Ovary (tissue), 9 donors: ENCODE results near the gene FAM3A. TPM values are rescaled to one million over a fixed set of nuclear protein-coding genes. Genes with fewer than 3 reads are reported as not detected.

ENCODE experiments used
- DNase-seq, 5 donors: peaks; one replicate each; pipeline ENCODE4 v3.0.0-alpha.2; 2019 to 2020
- H3K27ac ChIP-seq, 2 donors: fragments of 200-600 bp; one replicate each; pipeline versions ENCODE4 v1.5.1 to v1.8.0; 2019 to 2022
- H3K27me3 ChIP-seq: fragments of 200-600 bp; one replicate; pipeline ENCODE4 v1.8.0; 2022
- H3K36me3 ChIP-seq: fragments of 200-600 bp; sonication (generic); one replicate; pipeline ENCODE4 v1.5.1; 2019
- H3K4me1 ChIP-seq: one replicate; pipeline ENCODE4 v1.8.1; 2013; ENCODE audit warnings: mild to moderate bottlenecking, moderate library complexity; ENCODE audit not compliant: insufficient read depth
- H3K4me3 ChIP-seq: fragments of 200-600 bp; sonication (generic); one replicate; pipeline ENCODE4 v1.5.1; 2017
- H3K9me3 ChIP-seq, 2 donors: fragments of 200-600 bp in 1 of 2; sonication (generic) in 1 of 2; one replicate each; pipeline versions ENCODE4 v1.5.1 to v1.8.1; 2013 to 2019; ENCODE audit warnings: mild to moderate bottlenecking in 1 of 2, moderate library complexity in 1 of 2
- EP300 ChIP-seq: sonication (generic); formaldehyde crosslinking; IDR thresholded peaks from one replicate; pipeline ENCODE4 v1.6.1; 2017; ENCODE audit warnings: antibody characterized with exemption
- POLR2A ChIP-seq: fragments of 450-650 bp; IDR thresholded peaks from one replicate; pipeline ENCODE4 v1.6.1; 2017; ENCODE audit warnings: antibody characterized with exemption, mild to moderate bottlenecking, moderate library complexity
- WGBS, 3 donors: extraction: QIAGEN DNeasy Blood & Tissue Kit in 1 of 3; methylation state at CpG; one replicate each; pipeline versions ENCODE4 v1.1.5 to v1.1.7; 2013 to 2017; 5-methylcytosine and 5-hydroxymethylcytosine counted together
- intact Hi-C, 4 donors: fragments of 100-400 bp; cut with DNase I; formaldehyde crosslinking; loops; one replicate each; pipeline versions ENCODE4 v1.11.0 to v1.15.1; 2022 to 2023
- polyA plus RNA-seq, 2 donors: library from polyadenylated mRNA; stranded (reverse); fragments of 200-250 nt in 1 of 2; fragments of 350-450 nt in 1 of 2; fragmentation: Illumina TruSeq in 1 of 2; extraction: RNeasy Lipid Tissue Mini Kit (QIAGEN cat#74804) in 1 of 2; gene quantifications; one replicate each; pipeline ENCODE4 v1.2.3, GENCODE V29; 2013 to 2014
- total RNA-seq, 7 donors: library from RNA; depleted of rRNA in 2 of 7; stranded (reverse); fragments of >200 nt in 2 of 7; fragmentation: NEBNext Ultra II Directional in 3 of 7; extraction: Animal tissue kit (Norgen Biotek cat#: 25700) in 3 of 7; gene quantifications; one replicate each; pipeline versions ENCODE4 v1.1.0 to v1.2.4, GENCODE V29; 2016 to 2023
- TF ChIP-seq, protein P1 (sequence below), 3 donors: fragments of 450-650 bp in 2 of 3; fragments of 200-600 bp in 1 of 3; IDR thresholded peaks; one replicate each; pipeline versions ENCODE4 v1.5.1 to v1.8.0; 2016 to 2022; ENCODE audit warnings: antibody characterized with exemption in 3 of 3, mild to moderate bottlenecking in 1 of 3
- donor health status: DM: no; HTN: no; CAD: no; lungs with moderate emphysema.
- donor health status: DM: no; HTN: no; CAD: no.
- donor health status: Bipolar disorder and iron deficiency.
- donor health status: DM: yes; HTN: yes; CAD: no.
- donor health status: DM: no; HTN: no; CAD: no.
- donor health status: DM: yes; HTN: yes; CAD: no.

Gene FAM3A
- total and polyA plus RNA-seq, 9 donors = 3.6 to 81.6 (median 62.9) TPM

DNA sequence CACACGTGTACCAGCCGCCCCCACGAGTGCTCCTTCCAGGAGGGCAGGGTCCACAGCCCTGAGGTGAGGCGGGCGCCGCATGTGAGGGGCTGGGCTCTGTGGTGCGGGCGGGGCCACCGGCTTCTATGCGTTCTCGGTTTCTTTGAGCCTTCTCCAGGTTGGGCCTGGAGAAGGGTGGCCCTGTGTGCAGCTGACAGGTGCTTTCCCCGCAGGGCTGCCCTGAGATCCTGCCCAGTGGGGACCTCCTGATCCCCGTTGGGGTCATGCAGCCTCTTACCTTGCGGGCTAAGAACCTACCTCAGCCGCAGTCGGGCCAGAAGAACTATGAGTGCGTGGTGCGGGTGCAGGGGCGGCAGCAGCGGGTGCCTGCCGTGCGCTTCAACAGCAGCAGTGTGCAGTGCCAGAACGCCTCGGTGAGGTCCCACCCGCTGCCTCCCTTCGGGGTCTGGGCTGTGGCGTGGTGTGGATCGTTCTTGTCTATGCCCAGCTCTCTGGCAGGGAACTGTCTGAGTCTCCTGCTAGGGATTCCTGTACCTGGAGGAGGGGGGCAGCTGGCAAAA, 51.1 kb downstream of the FAM3A start:
- no peak for TF ChIP-seq EP300
- TF ChIP-seq POLR2A = no peak
- 90 to 96% (median 90%) methylated on average over 24 to 28 of the region's 28 CpGs for WGBS, 3 donors
- Histone ChIP-seq H3K36me3 (no peaks in the 10 kb centered on the region), H3K4me1 (no peaks in the 10 kb centered on the region), H3K27ac (no peak overlapping the region), H3K27me3 (no peaks in the 10 kb centered on the region), H3K4me3 (no peak overlapping the region), H3K9me3 (no peaks in the 10 kb centered on the region)
- DNase-seq = no peak
- intact Hi-C loops = no loop called here

DNA sequence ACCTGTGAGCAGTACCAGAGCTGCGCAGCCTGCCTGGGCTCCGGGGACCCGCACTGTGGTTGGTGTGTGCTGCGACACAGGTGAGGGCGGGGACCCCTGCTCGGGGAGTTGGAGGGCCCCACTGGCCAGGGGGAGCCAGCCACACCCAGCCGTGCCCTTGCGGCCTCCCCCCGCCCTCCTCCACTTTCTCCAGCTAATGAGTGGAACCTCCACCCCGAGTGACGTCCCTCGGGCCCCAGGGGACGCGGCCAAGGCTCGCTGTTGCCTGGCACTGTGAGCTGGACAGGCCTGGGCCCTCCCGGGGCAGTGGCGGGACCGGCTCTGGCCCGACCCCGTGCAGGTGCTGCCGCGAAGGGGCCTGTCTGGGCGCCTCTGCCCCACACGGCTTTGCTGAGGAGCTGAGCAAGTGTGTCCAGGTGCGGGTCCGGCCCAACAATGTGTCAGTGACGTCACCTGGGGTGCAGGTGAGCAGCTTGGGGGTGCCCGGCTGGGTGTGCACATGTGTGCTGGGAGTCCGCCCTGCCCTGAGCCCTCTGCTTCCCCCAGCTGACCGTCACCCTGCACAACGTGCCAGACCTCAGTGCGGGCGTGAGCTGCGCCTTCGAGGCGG, 52.3 kb downstream of the FAM3A start:
- DNase-seq = no peak
- intact Hi-C loops = no loop called here
- TF ChIP-seq EP300 (no peak), POLR2A (no peak)
- TF ChIP-seq, protein P1, sequence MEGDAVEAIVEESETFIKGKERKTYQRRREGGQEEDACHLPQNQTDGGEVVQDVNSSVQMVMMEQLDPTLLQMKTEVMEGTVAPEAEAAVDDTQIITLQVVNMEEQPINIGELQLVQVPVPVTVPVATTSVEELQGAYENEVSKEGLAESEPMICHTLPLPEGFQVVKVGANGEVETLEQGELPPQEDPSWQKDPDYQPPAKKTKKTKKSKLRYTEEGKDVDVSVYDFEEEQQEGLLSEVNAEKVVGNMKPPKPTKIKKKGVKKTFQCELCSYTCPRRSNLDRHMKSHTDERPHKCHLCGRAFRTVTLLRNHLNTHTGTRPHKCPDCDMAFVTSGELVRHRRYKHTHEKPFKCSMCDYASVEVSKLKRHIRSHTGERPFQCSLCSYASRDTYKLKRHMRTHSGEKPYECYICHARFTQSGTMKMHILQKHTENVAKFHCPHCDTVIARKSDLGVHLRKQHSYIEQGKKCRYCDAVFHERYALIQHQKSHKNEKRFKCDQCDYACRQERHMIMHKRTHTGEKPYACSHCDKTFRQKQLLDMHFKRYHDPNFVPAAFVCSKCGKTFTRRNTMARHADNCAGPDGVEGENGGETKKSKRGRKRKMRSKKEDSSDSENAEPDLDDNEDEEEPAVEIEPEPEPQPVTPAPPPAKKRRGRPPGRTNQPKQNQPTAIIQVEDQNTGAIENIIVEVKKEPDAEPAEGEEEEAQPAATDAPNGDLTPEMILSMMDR (IDR thresholded peaks at IDR 0.05) = no peak
- Histone ChIP-seq H3K4me3 (no peak overlapping the region), H3K9me3 (no peaks in the 10 kb centered on the region), H3K27me3 (no peaks in the 10 kb centered on the region), H3K4me1 (no peaks in the 10 kb centered on the region), H3K36me3 (no peaks in the 10 kb centered on the region), H3K27ac (no peak overlapping the region)
- 88 to 92% (median 90%) methylated on average over 28 to 36 of the region's 36 CpGs for WGBS, 3 donors

DNA sequence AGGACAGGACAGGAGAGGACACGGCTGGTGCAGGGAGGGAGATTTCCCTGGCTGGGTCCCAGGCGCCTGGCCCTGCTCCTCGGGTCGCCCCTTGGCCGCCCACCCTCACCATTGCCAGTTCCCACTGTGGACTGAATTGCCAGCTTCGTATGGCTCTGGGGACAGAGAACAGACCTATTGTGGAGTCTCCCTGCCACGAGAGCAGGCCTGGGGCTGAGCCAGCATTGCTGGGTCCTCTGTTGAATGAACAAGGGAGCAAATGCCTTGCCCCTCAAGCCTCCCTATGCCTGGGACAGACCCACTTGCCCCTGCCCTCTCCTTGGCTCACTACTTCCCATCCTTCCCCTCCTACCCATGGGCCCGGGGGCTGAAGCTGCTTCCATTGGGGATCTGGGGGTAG, 53.6 kb downstream of the FAM3A start:
- Histone ChIP-seq H3K9me3 (no peaks in the 10 kb centered on the region), H3K27me3 (no peaks in the 10 kb centered on the region), H3K36me3 (no peaks in the 10 kb centered on the region), H3K27ac (no peak overlapping the region), H3K4me1 (no peaks in the 10 kb centered on the region), H3K4me3 (no peak overlapping the region)
- no peak for DNase-seq
- TF ChIP-seq EP300 (no peak), POLR2A (no peak)
- TF ChIP-seq, protein P1 (IDR thresholded peaks at IDR 0.05) = no peak
- 79 to 87% (median 79%) methylated on average over 8 of the region's 8 CpGs for WGBS, 3 donors
- intact Hi-C loops = no loop called here

DNA sequence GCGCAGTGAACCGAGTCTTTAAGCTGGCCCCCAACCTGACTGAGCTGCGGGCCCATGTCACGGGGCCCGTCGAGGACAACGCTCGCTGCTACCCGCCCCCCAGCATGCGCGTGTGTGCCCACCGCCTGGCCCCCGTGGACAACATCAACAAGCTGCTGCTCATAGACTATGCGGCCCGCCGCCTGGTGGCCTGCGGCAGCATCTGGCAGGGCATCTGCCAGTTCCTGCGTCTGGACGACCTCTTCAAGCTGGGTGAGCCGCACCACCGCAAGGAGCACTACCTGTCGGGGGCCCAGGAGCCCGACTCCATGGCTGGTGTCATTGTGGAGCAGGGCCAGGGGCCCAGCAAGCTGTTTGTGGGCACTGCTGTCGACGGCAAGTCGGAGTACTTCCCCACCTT, 55.7 kb downstream of the FAM3A start:
- WGBS, 3 donors = 80 to 91% (median 85%) methylated on average over 26 of the region's 26 CpGs
- Histone ChIP-seq H3K27ac (no peak overlapping the region), H3K36me3 (no peaks in the 10 kb centered on the region), H3K4me1 (no peaks in the 10 kb centered on the region), H3K4me3 (no peak overlapping the region), H3K9me3 (no peaks in the 10 kb centered on the region), H3K27me3 (no peaks in the 10 kb centered on the region)
- TF ChIP-seq EP300 (no peak), POLR2A (no peak)
- TF ChIP-seq, protein P1 (IDR thresholded peaks at IDR 0.05) = no peak
- no peak for DNase-seq
- intact Hi-C loops = no loop called here

DNA sequence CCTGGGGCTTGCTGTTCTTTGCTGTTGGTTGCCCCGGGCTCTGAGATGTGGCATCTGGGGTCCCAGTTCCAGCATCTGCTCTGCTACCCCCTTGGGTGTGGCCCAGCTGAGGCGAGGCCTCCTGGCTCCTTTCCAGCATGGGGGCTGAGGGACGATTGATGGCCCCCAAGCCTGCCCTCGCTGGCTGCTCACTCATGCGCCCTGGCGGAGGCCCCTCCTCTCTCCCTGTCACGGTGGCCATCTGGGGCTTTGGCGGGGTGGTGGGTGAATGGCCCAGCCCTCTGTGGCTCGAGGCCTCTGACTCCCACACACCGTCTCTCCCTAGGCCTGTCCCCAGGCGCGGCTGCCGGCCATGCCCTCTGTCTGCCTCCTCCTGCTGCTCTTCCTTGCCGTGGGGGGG, 56.2 kb downstream of the FAM3A start:
- H3K36me3 ChIP-seq = no peaks in the 10 kb centered on the region
- TF ChIP-seq POLR2A (no peak), EP300 (no peak)
- TF ChIP-seq, protein P1 (IDR thresholded peaks at IDR 0.05) = no peak
- WGBS, 3 donors = 44 to 59% (median 57%) methylated on average over 14 of the region's 14 CpGs
- no peaks in the 10 kb centered on the region for H3K4me1 ChIP-seq
- DNase-seq = no peak
- intact Hi-C loops = no loop called here
- peak overlapping the region; percentile 50 for H3K4me3 ChIP-seq
- no peaks in the 10 kb centered on the region for H3K27me3 ChIP-seq
- H3K27ac ChIP-seq = peak overlapping the region in 1 of 2 donors; percentile 12
- no peaks in the 10 kb centered on the region for H3K9me3 ChIP-seq
